ENCODE results near the gene PEX5L. TPM values are rescaled to one million over a fixed set of nuclear protein-coding genes. Genes with fewer than 3 reads are reported as not detected.

Gene PEX5L
- total RNA-seq, 4 donors from 2014 or later = 29.1 to 36.5 (median 32.3) TPM

DNA sequence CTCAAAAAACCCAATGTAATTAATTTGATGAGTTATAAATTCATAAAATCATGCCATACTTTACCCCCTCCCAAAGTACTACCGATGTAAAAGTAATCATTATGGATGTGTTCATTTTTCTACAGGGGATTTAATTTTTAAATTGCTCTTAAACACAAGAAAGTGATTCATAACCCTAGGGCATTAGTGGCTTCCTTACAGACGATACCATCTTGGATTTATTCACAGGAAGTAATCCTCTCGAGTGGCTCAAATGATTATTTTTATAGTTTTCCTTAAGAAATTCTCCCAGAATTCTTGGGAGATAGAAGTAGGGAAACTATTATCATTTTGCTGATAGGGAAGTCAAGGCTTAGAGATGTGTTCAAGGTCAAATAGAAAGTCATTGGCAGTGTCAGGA, 80.9 kb downstream of the PEX5L start:
- TF ChIP-seq POLR2A (IDR thresholded peaks at IDR 0.05) = no peak
- TF ChIP-seq EP300 (IDR thresholded peaks at IDR 0.05) = no peak
- TF ChIP-seq, protein P1, sequence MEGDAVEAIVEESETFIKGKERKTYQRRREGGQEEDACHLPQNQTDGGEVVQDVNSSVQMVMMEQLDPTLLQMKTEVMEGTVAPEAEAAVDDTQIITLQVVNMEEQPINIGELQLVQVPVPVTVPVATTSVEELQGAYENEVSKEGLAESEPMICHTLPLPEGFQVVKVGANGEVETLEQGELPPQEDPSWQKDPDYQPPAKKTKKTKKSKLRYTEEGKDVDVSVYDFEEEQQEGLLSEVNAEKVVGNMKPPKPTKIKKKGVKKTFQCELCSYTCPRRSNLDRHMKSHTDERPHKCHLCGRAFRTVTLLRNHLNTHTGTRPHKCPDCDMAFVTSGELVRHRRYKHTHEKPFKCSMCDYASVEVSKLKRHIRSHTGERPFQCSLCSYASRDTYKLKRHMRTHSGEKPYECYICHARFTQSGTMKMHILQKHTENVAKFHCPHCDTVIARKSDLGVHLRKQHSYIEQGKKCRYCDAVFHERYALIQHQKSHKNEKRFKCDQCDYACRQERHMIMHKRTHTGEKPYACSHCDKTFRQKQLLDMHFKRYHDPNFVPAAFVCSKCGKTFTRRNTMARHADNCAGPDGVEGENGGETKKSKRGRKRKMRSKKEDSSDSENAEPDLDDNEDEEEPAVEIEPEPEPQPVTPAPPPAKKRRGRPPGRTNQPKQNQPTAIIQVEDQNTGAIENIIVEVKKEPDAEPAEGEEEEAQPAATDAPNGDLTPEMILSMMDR (IDR thresholded peaks at IDR 0.05) = no peak
- Histone ChIP-seq H3K27ac (no peak overlapping the region), H3K9me3 (no peaks in the 10 kb centered on the region), H3K4me3 (no peak overlapping the region), H3K27me3 (no peaks in the 10 kb centered on the region), H3K4me1 (peaks cover 0 to 7% (median 0%) of the 10 kb centered on the region in 4 donors), H3K36me3 (no peaks in the 10 kb centered on the region)
- 35 to 40% methylated on average over 3 of the region's 3 CpGs for WGBS, 2 donors
- DNase-seq (ENCODE audit: low spot score in 2 of 2) = no peak

DNA sequence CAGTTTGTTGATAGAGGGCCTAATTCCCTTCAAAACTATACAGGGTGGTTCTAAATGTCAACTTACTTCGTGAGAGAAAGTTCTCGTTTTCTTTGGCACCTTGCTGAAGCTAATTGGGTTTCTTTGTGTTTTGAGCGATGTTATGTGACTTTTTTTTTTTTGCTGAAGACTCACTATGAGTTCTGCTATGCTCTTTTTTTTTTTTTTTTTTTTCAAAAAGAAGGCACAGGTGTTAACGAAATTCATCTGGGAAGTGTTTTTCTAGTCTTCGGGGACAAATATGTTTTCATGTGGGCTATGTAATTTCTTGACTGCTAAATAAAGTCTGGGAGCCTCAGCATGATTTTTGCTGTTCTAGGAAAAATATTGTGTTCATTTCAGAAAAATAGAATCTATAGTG, 81.5 kb downstream of the PEX5L start:
- TF ChIP-seq EP300 (IDR thresholded peaks at IDR 0.05) (no peak), POLR2A (IDR thresholded peaks at IDR 0.05) (no peak)
- TF ChIP-seq, protein P1 (IDR thresholded peaks at IDR 0.05) = no peak
- 60 to 62% methylated on average over 5 of the region's 5 CpGs for WGBS, 2 donors
- H3K4me1 ChIP-seq = peaks cover 0 to 7% (median 0%) of the 10 kb centered on the region in 4 donors

DNA sequence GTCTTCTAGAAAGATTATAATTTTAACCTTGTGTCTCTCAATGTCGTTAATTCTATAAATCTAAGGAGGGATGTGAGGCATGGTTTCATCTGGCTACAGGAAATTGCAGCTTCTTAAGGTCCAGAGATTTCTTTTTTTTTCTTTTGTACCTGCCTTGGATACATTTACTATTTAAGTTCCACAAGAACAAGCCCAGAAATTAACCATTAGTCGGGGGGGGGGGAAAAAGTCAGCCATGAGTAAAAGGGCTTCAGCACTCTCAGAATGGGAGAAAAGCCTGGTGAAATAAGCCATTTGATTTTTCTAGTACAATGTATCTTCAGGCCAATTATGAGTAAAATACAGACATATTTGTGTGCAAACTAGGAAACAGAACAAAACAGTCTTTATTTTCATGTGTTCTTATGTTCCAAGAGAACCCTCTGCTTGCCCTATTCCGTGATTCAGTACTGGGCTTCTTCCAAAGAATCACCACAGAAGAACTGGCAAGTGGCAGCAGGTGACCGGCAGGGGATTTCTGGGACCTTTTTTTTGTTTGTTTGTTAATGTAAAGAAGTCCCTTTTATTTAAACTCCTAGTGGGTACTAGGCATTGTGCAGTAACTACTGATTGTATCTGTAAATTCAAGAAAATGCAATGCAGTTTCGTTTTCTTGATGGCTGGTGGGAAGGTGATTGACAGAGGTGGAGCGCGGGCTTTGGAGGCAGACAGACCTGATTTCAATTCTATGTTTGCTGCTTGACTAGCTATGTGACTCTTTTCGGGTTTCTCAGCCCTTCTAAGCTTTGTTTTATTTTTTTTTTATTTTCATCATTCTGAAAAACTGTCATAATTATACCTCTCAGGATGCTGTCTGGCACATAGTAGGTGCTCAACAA, 82.5 kb downstream of the PEX5L start:
- H3K9me3 ChIP-seq = no peaks in the 10 kb centered on the region
- peaks cover 0 to 7% (median 0%) of the 10 kb centered on the region in 4 donors for H3K4me1 ChIP-seq
- no peak overlapping the region for H3K4me3 ChIP-seq
- 60 to 63% methylated on average over 7 to 8 of the region's 8 CpGs for WGBS, 2 donors
- H3K36me3 ChIP-seq = no peaks in the 10 kb centered on the region
- TF ChIP-seq POLR2A (IDR thresholded peaks at IDR 0.05) = no peak
- no peak for TF ChIP-seq EP300 (IDR thresholded peaks at IDR 0.05)
- TF ChIP-seq, protein P1 (IDR thresholded peaks at IDR 0.05) = no peak
- H3K27ac ChIP-seq = peak overlapping the region; percentile 36 to 87 (median 52)
- DNase-seq (ENCODE audit: low spot score in 2 of 2) = no peak
- no peaks in the 10 kb centered on the region for H3K27me3 ChIP-seq

More for the DNA sequence above, 81.5 kb downstream of the PEX5L start:
- no peaks in the 10 kb centered on the region for H3K36me3 ChIP-seq
- no peaks in the 10 kb centered on the region for H3K9me3 ChIP-seq
- H3K4me3 ChIP-seq = no peak overlapping the region
- peak overlapping the region in 2 of 4 donors; percentile 51 to 87 for H3K27ac ChIP-seq
- no peaks in the 10 kb centered on the region for H3K27me3 ChIP-seq
- DNase-seq (ENCODE audit: low spot score in 2 of 2) = no peak

DNA sequence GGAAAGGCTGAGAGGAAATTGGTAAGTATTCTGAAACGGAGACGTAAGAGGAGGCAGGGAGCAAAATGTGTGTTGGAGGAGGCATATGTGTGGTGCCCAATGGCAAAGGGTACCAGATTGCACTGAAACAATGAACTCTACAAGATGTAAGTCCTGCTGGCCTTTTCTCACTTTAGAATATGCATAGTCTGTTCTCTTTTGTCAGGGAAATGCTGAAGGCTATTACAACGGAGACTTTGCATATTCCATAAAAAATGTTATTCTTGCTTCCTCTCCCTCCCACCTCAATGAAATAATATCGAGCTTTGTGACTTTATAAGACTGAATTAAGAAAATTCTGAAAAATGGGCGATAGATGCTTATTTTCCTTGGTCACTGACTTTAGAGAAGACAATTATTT, 85.9 kb downstream of the PEX5L start:
- TF ChIP-seq EP300 (IDR thresholded peaks at IDR 0.05) = no peak
- TF ChIP-seq POLR2A (IDR thresholded peaks at IDR 0.05) = no peak
- TF ChIP-seq, protein P1 (IDR thresholded peaks at IDR 0.05) = no peak
- H3K27me3 ChIP-seq = no peaks in the 10 kb centered on the region
- no peak overlapping the region for H3K4me3 ChIP-seq
- no peaks in the 10 kb centered on the region for H3K9me3 ChIP-seq
- peaks cover 0 to 11% (median 0%) of the 10 kb centered on the region in 4 donors for H3K4me1 ChIP-seq
- H3K27ac ChIP-seq = no peak overlapping the region
- DNase-seq (ENCODE audit: low spot score in 2 of 2) = no peak
- no peaks in the 10 kb centered on the region for H3K36me3 ChIP-seq
- 70 to 72% methylated on average over 5 of the region's 5 CpGs for WGBS, 2 donors

DNA sequence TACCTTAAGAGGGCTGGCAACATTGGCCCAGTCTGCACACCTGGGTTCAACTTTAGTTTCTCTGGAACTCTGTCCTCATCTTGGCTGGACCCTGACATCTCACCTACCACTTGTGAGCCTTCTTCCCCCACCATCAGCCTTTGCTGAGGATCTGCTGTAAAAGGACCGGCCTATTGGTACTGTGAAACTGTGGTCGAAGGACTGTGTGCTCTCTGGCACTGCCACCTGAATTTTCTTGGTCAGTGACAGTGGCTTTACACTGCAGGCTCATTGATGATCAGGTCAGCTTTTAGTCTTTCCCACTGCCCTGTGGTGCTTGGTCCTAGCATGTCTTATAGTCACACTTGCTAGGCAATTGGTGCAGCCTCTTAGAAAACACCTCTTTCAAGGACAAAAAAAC, 86.9 kb downstream of the PEX5L start:
- no peak for DNase-seq (ENCODE audit: low spot score in 2 of 2)
- Histone ChIP-seq H3K9me3 (no peaks in the 10 kb centered on the region), H3K36me3 (no peaks in the 10 kb centered on the region), H3K27ac (no peak overlapping the region), H3K4me1 (peaks cover 0 to 9% (median 0%) of the 10 kb centered on the region in 4 donors), H3K4me3 (no peak overlapping the region), H3K27me3 (no peaks in the 10 kb centered on the region)
- 88 to 97% methylated on average over 2 of the region's 2 CpGs for WGBS, 2 donors
- TF ChIP-seq, protein P1 (IDR thresholded peaks at IDR 0.05) = no peak
- no peak for TF ChIP-seq POLR2A (IDR thresholded peaks at IDR 0.05)
- TF ChIP-seq EP300 (IDR thresholded peaks at IDR 0.05) = no peak

All from tibial nerve (tissue), 4 donors.